ENCODE results near the gene LMCD1.

LMCD1 gene

DNA sequence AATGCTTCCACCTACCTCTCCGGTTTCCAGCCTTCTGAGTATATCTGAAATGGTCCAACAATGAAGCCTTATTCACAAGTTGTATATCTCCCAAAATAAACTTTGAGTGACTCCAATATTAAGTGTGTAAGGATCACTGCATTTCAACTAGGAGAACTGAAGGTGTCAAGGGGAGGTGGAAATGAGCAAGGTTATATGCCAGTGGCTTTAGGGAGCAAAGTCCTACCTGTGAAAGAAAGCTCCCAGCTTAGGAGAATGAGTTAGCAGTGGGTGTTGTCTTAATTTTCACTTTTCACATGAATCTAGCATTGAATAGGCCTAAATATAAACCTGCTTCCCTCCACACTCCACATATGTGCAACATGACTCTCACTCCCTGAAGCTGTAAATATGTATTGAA, 29.0 kb downstream of the LMCD1 start:
- no peak overlapping the region for H3K4me3 ChIP-seq (ENCODE audit: low read length)
- TF ChIP-seq CTCF (conservative IDR thresholded peaks at IDR 0.05; ENCODE audit: low read depth, low read length), result no peak
- no peak for DNase-seq (ENCODE audit: low read depth)

DNA sequence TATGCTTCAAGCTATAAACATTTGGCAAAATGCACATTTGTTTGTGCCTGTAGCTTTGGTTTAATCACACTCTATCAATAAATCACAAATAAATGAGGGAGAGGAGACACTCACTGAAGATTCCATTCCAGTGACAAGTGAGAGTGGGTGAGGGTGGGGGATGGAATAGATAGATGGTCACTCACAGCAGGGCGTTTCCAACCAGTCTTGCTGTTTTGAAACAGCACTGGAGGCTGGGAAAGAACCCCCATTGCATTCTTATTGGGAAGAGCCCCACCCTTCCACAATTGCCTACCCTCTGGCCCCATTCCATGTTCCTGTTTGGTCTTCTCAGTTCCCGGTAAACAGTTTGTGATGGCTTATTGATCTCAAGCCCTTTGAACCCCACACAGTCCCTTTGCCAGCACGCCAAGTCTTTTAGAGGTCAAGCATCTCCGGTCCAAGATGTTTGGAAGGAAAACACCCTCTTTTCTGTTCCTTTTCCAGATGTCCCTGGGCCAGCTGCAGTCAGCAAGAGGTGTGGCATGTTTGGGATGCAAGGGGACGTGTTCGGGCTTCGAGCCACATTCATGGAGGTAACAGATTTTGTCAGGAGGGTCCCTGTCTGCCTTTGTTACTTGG, 30.7 kb downstream of the LMCD1 start:
- H3K4me3 ChIP-seq (ENCODE audit: low read length), result no peak overlapping the region
- no peak for DNase-seq (ENCODE audit: low read depth)
- TF ChIP-seq CTCF (conservative IDR thresholded peaks at IDR 0.05; ENCODE audit: low read depth, low read length), result no peak

DNA sequence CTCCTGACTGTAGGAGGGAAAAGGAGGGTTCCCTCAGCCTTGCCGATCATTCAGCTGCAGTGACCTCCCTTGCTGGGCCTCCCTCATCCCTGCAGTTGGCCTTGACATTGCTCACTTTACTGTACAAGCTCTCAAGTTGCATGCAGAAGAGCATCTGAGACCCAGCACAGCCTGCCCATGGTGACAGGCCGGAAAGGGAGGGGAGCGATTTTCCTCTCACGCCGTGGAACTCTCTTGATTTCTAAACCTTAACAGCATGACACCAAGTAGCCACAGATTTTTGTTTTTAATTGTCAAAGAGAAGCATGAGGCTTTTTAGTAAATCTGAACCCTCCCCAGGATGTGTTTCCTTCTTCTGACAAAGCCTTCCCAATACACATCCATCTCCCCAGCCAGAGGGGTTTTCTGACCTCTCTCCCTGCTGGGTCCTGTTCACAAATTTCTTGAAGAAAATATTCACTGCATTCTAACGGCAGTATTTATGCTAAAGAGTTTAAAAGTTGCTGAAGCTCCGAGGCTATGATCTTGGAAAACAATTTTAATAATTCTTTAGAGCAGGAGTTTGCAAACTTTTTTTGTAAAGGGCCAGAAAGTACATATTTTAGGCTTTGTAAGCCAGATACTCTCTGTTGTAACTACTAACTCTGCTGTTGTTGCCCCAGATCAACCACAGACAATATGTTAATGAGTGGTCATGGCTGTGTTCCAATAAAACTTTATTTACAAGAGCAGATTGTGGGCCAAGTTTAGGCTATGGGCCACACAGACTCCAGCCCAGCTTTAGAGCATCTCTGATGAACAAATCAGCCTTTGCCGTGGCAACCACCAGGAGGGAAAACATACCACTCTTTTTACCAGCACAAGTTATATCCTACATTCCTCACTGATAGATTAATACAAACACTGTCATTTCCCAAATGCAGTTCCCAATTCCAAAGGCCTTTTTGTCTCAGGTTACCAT, 34.8 kb downstream of the LMCD1 start:
- DNase-seq (ENCODE audit: low read depth), result no peak
- TF ChIP-seq CTCF (conservative IDR thresholded peaks at IDR 0.05; ENCODE audit: low read depth, low read length), result no peak
- no peak overlapping the region for H3K4me3 ChIP-seq (ENCODE audit: low read length)

DNA sequence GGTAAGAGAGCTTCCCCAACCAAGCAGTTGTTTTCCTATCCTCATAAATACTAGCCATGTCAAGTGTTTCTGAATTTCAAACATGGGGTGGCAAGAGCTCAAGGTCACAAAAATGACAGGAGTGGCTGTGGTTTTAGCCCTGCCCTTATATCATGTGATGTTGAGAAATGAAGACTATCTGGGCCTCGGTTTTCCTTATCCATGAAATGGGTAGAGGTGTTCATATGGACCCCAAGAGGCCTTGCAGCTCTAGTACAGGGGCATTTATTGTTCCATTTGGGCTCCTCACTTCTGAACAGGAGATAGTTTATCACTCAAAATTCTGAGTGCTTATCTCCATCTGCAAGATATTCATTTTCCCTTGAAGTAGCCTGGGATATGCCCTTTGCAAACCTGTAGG, 35.8 kb downstream of the LMCD1 start:
- TF ChIP-seq CTCF (conservative IDR thresholded peaks at IDR 0.05; ENCODE audit: low read depth, low read length), result no peak
- no peak for DNase-seq (ENCODE audit: low read depth)
- no peak overlapping the region for H3K4me3 ChIP-seq (ENCODE audit: low read length)

DNA sequence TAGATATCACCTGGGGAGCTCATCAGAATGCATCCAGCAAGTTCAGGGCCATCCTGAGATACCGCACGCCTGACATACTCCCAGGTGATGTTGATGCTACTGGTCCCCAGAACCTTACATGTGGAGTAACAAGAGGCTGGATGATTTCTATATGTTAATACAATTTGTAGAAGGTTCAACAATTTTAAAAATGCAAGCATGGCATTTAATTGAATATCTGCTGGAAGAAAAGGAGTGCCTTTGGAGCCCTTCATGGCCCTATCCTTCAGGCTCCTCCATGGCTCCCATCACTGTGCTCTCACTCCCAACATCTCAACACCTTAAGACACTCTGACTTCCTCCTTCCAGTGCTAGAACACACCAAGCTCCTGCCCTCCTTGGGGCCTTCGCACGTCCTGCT, 36.6 kb downstream of the LMCD1 start:
- TF ChIP-seq CTCF (conservative IDR thresholded peaks at IDR 0.05; ENCODE audit: low read depth, low read length), result no peak
- H3K4me3 ChIP-seq (ENCODE audit: low read length), result no peak overlapping the region
- DNase-seq (ENCODE audit: low read depth), result no peak

GRCh38 chr3:8538913-8539312, 37.3 kb downstream of the LMCD1 start:
- no peak for TF ChIP-seq CTCF (conservative IDR thresholded peaks at IDR 0.05; ENCODE audit: low read depth, low read length)
- H3K4me3 ChIP-seq (ENCODE audit: low read length), result no peak overlapping the region
- peak; percentile 50 for DNase-seq (ENCODE audit: low read depth)

DNA sequence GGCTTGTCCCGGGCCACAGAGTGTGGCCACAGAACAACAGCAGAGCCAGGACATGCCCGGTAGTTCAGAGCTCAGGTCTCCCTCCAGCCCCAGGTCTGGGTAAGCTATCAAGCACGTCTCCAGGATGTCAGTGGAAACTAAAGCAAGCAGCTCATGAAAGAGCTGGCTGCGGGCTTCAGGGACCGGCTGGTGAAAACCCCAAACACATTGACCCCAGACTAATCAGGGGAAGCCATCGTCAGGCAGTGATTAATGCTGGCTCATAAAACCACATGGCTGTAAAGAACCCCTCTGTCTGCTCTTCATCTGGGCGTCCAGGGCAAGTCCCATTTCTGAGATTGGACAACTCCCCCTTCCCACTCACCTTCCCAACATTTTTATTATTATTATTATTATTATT, 37.8 kb downstream of the LMCD1 start:
- no peak for DNase-seq (ENCODE audit: low read depth)
- TF ChIP-seq CTCF (conservative IDR thresholded peaks at IDR 0.05; ENCODE audit: low read depth, low read length), result no peak
- H3K4me3 ChIP-seq (ENCODE audit: low read length), result no peak overlapping the region
